CD4-positive, alpha-beta T cell treated with Interleukin-6 for 4 hours (primary cell): ENCODE results near the gene ARHGEF16.

Experiments
- DNase-seq: peaks from one replicate; pipeline ENCODE4 v3.0.0-alpha.2; 2020; ENCODE audit warnings: mixed read lengths

The ARHGEF16 gene

DNA sequence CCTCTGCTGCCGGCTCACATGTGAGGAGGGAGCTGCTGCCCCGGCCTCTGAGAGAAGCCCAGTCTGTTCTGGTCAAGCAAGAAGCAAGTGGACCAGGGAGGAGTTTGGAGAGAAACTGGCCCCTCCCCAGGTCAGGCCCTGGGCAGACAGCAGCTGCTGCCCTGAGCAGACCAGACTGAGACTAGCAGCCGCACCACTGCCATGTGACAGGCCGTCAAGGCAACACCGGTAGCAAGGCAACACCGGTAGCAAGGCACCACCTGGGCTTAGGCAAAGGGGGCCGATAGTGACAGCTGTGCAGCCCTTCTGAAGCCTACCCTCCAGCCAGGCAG is 50.3 kb downstream of the ARHGEF16 start:
- DNase-seq = no peak

DNA sequence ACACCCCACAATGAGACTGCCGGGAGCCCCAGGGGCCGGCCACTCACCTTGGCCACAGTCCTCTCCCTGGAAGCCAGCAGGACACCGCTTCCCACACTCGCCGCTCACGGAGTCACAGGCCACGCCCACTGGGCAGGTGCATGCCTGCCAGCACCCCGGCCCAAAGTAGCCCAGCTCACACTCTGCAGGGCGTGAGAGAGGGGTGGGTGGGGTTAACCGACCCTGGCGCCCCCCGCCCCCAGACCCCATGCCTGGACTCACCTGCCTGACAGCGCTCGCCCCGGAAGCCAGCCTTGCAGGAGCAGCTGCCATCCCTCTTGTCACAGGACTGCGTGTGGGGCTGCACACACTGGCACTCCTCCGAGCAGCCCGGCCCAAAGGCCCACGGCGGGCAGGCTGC is 50.7 kb downstream of the ARHGEF16 start:
- DNase-seq = no peak

DNA sequence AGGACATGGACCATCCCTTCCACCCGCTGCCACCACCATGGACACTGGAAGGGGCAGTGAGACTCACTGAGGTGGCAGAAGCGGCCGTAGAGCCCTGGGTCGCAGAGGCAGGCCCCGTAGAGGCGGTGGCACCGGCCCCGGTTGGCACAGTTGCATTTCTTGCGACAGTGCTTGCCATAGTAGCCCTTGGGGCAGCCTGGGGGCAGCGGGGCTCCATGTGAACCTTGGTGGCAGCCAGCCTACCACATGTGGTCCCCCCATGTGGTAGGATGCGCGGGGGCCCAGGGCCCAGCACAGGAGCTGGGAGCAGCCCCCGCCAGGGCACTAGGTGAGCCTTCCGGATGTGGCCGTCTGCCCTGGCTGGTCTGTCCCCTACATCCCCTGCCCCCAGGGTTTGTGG is 51.6 kb downstream of the ARHGEF16 start:
- DNase-seq = no peak

DNA sequence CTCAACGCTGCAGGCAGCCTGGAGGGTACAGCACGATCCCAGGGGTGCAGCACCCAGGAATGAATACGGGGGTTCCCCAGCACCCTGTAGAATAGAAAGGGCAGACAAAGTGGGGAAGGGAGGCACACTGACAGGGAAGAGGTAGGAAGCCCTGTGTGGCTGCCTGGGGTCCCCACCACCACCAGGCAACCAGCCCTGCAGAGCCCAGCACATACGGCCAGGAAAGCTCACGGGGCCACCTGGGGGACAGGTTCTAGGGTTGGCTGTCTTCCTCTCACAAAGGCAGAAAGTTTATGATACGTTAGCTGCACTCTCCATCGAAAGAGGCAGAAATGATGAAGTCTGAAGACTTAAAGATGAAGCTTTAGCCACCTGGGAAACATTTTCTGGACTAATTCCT is 52.5 kb downstream of the ARHGEF16 start:
- DNase-seq = no peak

DNA sequence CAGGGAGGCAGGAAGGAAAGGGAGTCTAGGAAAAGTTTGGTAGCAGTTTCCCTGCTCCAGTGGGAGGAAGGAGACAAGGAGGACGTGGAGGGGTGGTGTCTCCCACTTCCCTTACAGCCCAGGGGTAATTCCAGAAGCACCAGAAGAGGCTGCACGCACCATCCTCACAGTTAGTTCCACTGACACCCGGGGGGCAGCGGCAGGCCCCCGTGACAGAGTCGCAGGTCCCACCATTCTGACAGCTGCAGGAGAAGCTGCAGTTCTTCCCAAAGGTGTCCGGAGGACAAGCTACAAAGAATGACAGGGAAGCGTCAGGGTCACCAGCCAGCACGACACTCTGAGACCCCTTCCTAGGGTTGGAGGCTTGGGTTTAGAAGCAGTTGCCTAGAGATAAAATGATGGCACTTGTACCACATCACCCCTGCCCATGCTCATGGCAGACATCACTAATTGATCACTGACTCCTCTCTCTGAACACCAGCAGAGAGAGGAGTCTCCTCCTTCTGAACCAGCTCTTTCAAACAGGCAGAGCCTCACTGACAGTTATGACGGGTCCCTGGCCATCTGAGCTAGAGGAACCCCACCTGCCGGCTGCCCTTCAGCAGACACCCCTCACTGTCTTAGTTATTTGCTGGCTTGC is 53.3 kb downstream of the ARHGEF16 start:
- DNase-seq = no peak

DNA sequence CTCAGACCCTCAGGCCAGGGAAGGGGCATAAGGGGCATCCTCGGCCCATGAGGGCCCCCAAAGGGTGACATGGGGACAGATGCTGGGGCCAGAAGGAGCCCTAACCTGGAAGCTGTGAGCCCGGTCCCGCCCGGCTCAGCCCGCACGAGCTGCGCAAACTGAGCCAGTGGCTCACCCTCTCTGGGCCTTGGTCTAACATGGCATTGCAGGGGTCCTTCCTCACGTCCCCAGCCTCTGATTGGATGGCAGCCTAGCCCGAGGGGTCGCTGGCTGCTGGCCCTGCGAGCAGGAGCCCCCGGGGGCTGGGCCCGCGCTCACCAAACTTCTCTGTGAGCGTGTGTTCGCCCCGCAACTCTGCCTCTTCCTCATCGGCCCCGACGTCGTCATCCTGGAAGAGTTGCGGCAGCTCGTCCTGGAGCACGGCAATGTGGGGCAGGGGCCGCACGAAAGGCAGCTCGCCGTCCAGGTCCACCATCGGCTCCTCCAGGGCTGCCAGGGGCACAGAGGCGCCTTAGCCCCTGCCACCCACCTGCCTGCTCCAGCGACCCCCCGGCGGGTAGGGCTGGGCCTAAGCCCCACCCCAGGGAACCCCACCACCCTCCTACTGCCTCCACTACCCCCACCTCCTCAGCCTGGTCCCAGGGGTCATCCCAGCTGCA is 54.4 kb downstream of the ARHGEF16 start:
- DNase-seq = no peak

DNA sequence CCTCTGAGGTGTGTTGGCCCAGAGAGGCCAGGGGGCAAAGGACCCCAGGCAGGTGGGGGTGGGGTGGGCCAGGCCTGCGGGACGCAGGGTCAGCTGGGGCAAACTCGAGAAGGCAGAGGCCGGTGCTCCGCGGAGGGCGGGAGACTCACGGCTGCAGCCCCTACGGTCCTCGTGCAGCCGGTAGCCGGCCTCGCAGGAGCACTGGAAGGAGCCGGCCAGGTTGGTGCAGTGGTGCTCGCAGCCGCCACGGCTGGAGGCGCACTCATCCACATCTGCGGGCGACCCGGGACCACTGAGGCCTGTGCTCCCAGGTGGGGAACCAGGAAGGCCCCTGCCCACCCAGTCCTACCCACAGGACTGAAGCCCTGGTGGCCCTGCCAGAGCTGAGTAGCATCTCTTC is 55.3 kb downstream of the ARHGEF16 start:
- no peak for DNase-seq

DNA sequence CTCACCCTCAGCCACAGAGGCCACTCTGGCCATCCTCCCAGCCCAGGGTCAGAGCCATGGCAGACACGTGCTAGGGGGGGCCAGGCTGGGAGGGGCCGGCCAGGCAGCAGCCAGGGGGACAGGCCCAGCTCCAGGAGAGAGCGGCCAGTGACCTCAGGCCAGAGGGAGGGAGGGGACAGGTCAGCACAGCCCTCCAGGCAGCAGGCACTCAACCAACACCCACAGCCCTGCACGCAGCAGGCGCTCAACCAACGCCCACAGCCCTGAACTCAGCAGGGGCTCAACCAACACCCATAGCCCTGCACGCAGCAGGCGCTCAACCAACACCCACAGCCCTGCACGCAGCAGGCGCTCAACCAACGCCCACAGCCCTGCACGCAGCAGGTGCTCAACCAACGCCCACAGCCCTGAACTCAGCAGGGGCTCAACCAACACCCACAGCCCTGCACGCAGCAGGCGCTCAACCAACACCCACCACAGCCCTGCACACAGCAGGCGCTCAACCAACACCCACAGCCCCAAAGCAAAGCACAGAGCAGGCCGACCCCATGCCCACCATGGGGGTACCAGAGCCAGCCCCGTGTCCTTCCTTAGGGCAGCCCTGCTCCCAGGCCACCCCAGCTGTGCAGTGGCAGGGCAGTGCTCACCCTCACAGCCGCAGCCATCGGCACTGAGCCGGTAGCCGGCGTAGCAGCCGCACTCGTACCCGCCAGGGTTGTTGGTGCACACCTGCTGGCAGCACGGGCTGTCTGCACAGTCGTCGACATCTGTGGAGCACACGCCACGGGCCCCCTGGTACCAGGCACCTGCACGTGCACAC is 55.9 kb downstream of the ARHGEF16 start:
- no peak for DNase-seq

DNA sequence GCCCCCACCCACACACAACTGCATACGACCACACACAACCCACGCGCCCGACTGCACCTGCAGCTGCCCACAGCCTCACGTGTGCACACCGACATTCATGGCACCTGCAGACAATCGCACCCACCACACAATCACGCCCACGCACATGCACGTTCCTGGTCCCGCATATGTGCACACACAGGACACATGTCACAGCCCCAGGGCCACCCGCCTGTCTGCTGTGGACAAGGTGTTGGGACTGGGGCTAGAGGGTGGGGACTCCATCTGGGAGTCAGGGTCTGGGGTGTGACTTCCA is 56.4 kb downstream of the ARHGEF16 start:
- no peak for DNase-seq

DNA sequence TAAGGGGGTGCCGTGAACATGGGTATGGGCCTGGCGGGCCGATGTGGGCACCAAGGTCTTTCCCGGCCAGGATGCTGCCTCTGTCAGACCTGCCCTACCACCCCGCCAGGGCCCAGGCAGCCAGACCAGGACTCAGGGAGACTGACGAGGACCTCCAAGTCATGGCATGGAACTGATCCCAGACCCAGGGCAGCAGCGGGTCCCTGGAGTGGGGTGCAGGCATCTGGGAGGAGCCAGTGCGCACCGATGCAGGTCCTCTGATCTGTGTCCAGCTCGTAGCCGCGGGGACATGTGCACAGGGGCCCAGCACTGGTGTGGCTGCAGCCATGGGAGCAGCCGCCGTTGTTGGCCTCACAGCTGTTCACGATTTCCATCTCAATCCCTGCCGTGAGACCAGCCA is 56.8 kb downstream of the ARHGEF16 start:
- no peak for DNase-seq

DNA sequence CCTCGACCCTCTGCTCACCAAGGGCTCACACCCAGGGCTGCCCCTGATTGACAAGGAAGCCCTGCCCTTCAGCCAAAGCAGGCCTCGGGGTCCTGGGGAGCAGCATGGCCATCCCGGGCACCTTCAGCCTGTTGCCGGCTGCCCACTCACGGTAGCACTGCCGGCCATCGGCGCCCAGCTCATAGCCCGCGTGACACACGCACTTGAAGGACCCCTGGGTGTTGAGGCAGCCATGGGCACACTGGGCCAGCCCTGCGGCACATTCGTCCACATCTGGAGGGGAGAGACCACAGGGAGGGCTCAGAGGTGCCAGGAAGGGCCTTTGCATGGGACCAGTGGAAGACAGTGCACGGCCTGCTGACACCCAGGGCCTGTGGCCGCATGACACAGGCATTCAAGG is 57.4 kb downstream of the ARHGEF16 start:
- DNase-seq = no peak

DNA sequence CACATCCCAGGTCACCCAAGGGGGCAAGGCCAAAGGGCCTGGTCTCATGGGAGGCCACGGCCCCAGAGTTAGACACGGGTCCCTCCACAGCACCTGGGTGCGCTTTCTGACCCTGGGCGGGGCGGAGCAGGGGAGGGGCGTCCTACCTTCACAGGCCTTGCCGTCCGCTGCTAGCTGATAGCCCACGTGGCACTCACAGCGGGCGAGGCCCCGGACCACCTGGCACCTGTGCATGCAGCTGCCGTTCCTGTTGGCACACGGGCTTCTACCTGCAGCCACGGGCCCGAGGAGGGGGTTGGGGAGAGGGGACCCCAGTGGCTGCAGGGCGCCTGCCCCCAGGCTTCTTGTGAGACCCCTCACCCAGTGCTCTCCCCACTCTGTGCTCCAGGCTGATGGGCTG is 59.9 kb downstream of the ARHGEF16 start:
- no peak for DNase-seq

DNA sequence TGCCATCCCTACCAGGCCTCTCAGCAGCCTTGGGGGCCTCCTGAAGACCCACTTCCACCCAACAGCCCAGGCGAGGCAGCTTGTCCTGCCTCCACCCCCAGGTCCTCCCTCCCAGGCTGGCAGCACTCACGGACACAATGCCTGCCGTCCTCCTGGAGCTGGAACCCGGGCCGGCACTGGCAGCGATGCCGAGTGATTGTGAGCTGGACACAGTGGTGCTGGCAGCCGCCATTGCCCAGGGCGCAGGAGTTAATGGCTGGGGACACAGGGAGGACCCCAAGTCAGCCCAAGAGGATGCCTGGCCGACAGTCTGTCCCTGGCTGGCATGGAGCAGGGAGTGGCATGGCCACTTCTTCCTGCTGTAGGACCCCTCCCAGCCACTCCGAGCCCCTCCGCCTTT is 60.8 kb downstream of the ARHGEF16 start:
- no peak for DNase-seq

DNA sequence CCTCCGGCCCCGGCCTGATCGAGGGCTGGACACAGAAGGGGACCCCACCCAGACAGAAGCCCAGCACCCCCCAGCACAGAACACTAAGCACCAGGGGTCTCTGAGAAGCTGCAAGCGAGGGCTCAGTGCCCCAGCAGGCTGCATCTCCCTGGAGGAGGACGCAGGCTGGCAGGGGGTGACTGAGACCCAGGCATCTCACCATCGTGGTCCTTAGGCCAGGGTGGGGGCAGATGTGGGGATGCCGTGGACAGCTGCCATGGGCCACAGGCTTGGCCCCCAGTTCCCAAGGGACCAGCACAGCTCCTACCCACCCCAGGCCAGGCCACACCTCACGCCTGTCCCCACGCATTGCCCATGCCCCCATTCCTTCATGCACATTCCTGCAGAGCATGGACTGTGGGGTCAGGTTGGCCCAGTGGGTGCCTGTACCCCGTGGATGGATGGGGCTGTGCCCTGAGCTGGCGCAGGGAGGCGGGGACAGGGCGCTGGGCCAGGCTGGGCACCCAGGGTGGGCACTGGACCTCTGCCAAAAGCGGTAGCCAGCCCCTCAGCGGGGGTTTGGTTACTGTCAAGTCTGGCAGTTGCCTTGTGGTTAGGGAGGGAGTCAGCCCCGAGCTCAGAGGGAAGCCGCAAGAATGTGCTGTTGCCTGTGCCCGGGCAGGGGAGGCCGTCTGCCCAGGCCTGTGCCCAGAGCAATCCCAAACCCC is 61.5 kb downstream of the ARHGEF16 start:
- no peak for DNase-seq

DNA sequence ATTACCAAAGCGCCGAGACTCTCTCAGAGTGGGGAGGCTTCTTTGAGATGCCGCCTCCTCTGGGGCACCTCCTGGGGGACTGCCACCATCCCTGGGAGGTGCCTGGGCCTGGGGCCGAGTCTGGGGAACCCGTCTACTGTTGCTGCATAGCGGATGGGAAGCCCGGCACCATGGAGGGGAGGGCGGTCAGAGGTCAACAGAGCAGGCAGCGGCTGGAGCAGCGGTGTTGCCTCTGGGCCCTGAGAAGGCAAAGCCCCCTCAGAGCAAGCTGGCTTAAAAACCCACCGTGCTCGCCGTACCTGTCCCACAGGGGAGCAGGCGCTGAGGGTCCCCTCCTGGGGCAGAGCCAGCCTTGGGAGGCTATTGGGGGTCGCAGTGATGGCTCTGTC is 62.0 kb downstream of the ARHGEF16 start:
- no peak for DNase-seq

DNA sequence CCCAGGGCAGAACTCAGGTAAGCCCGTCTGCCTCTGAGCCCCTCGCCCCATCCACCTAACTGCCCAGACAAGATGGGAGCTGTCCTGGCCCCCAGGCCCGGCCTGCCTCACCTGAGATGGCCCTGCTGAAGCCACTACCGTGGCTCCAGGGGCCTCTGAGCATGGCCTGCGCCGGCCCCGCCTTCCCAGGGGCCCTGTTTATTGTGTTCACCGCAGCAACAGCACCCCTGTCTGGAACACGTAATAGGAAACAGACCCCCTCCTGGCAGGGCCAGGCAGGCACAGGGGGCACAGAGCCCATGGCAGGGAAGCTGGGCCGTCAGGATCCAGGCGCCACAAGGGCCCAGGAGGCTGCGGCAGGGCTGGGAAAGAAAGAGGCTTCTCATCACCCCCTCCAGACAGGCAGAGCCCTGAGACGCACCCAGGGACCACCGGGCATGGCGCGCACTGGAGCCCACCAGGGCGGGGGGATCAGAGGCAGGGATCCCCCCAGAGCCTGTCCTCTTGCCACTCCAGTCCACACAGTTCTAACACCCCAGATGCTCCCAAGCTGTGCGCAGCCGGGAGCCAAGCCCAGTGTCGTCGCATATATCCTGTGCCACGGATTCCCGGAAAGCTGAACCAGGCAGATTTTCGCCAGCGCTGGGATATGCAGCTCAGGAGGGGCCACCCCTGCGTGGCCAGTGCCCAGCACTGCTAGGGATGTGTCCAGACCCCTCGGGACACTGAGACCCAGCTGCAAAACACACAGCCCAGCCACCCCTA is 62.6 kb downstream of the ARHGEF16 start:
- DNase-seq = no peak

DNA sequence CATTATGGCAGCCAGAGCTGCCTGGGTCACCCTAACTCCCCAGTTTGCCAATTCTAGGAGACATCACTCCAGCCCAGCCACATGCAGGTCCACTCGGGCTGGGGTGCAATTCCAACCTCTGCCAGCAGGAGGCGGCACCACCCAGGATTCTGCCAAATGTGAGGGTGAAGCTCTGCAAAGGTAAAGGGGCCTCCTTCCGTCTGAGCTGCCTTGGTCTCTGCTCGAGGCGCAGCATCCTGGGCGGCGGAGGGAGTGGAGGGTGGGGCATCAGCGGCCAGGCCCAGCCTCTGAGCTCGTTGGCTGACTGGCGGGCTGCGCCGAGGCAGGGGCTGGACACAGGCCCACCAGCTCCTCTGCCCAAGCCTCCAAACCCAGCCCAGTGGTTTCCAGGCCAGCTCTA is 63.8 kb downstream of the ARHGEF16 start:
- peak; percentile 23 for DNase-seq

DNA sequence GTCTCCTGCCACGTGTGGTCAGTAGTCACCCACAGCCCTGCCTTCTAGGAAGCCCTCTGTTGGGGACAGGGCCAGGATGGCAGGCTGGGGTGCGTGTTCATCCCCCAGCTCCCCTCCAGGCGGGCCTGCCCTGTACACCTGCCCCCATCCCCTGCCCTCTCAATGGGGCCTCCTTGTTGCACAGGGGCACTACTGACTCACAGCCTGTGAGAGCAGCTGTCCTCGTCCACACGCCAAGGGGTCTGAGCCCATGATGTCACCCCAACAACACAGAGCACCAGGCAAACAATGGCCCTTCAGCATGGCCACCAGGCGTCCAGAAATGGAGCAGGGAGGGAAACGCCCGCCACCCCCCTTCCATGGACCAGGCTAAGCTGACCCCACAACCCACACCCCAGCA is 64.3 kb downstream of the ARHGEF16 start:
- DNase-seq = no peak

DNA sequence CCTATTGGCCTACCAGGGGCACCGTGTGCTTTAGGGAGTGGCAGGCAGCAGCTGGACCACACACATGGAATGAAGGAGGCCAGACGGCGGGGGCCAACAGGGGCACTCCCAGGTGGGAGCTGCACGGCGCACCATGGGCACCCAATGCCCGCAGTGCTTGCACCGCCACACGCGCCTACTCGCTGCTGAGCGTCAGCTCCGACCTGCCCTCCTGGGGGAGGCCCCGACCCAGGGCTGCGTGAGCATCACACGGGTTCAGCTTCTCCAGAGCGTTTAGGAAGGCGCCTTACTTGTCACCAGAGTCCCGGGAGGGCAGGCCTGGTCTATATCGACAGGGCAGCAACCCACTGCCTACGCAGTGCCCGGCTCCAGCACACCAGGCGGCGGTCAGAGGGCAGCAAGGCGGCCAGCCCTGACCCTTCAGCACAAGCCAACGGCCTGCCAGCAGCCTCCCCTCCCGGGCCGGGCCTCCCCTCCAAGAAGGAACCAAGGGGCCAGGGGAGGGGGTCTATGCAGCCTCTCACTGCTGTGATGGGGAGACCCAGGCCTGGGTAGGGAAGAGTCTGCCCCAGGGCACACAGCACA is 64.9 kb downstream of the ARHGEF16 start:
- DNase-seq = no peak

DNA sequence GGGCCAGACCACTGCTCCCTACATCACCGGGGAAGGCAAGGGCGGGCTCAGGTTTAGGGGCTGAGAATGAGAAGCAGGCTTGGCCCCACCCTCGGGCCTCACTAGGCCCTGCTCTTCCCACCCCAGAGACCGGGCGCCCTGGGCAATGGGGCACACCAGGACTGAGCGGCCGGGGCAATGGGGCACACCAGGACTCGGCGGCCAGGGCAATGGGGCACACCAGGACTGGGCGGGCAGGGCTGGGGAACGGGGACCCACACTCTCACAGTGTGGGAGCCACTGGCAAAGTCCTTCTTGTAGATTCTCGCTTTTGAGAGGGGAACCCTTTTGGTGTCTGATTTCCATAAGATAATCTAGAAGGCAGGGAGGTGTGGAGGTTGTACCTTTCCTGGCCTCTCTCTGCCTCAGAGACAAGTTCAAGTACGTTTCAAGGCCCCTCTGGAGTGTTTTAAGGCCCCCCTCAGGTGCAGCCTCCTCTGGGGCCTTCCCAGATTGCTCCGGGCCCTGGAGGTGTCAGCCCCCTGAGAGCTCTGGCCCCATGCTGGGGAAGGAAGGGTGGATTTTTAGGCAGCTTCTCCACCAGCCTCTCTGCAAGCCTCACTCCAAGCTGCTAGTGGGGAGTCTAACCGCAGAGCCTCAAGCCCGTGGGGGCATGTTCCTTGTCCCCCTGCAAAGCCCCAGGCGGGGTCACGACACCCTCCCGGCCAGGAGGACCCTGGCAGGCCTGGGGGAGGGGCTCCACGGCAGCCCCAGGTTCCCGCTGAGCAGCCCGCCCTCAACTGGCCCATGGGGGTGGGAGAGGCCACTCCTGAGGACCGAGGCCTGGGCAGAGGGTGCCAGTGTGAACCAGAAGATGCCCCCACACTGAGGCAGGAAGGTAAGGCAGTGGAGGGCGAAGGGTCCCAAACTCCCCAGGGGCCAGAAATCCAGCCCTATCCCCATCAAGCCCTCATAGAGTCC is 66.2 kb downstream of the ARHGEF16 start:
- DNase-seq = no peak

DNA sequence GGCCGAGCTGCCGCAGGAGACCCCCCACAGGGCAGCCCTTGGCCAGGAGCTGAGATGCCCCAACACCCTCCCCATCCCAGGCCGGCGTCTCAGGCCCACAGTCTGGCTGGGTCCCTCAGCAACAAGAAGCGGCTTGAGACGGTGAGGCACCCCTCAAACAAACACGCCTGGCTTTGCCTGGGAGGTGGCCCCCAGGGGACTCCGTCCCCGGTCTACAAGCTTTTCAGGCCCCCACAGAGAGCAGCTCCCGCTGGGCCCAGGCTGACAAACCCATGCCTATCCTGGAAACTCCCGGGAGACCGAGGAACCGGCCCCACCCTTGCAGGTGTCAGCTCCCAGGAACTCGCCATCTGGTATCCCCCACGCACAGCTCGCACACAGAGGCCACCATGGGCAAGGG is 67.0 kb downstream of the ARHGEF16 start:
- no peak for DNase-seq

DNA sequence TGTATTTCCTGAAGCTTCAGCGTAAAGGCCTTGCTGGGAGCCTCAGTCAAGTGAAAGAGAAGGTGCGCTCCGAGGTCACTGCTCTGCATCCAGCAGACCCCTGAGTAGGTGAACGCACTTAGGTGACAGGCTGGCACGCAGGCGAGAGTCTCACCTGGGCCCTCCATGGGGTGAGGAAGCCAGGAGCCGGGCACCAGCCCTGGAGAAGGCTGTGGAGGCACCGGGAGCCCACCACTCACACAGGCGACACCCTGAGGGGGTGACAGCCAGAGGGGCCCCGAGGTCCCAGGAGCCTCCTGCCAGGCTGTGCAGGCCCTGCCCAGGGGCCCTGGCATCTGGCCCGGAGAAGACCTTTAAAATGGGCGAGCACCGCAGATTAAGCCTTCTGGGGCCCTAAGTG is 67.6 kb downstream of the ARHGEF16 start:
- DNase-seq = no peak
